GM21576 (cell line): ENCODE measurements around the gene DNAAF9.
A peak's percentile ranks its signal among the peaks of the same experiment; 100 is the strongest.
"Not testable (repeated sequence)": the region's sequence is repeated elsewhere in the genome, so short reads cannot be mapped to it uniquely, and the experiment has no call there.

ENCODE experiments used
- ATAC-seq: cut with Tn5 transposase; IDR thresholded peaks from one replicate; pipeline ENCODE4 v1.9.1; 2021; ENCODE audit warnings: mild to moderate bottlenecking, moderate library complexity; ENCODE audit not compliant: unreplicated experiment

Gene DNAAF9

DNA sequence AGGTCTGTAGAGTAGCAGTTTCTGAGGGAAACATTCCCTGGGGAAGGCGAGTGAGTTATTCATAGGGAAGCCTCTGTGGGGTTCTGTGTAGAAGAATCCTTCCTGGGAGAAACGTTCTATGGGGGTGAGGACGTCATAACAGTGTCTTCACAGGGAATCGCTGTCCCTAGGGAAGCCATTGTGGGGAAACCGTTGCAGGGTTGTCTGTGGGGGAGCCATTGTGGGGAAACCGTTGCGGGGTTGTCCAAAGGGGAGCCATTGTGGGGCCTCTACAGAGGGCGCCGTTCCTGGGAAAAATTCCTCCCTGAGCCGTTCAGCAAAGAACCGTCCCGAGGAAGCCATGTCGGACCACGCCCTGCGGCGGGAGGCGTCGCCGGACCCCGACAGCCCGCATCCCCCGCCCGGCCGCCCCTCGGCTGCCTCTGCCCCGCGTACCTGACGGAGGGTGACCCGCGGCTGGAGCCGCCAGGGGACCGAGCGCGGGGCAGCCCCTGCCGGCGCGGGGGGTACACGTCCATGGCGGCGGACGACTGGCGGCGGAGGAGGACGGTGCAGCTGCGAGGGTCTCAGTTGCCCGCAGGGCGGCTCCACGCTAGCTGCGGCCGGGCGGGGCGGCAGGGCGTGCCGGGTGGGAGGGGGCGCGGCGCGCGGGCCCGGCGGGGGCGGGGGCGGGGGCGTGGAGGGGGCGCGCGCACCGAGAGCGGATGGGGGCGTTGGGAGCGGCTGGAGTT lies at the start of gene DNAAF9:
TSS of gene DNAAF9 (minus strand) at position 630 of the 731 bp plus-strand sequence. CDS start at position 518, 112 bp downstream.
- ATAC-seq: peak; percentile 39

DNA sequence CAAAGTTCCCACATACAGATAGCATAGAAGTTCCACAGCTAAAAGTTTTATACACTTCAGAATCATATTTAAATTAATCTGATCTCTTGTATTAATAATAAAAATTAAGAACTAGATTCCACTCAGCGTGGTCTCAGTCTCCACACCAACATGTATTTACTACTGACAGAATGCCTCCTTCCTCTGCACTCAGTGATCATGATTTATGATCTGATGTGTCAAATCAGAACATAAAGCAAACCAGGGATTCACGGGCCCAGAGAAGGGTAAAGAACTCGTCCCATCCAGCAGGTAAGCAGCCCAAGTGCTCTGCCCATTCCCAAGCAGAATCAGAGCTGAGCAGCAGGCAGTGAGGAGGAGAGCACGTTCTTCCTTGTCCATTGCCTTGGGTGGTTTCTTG lies 49.2 kb upstream of the DNAAF9 start:
- ATAC-seq: no peak

DNA sequence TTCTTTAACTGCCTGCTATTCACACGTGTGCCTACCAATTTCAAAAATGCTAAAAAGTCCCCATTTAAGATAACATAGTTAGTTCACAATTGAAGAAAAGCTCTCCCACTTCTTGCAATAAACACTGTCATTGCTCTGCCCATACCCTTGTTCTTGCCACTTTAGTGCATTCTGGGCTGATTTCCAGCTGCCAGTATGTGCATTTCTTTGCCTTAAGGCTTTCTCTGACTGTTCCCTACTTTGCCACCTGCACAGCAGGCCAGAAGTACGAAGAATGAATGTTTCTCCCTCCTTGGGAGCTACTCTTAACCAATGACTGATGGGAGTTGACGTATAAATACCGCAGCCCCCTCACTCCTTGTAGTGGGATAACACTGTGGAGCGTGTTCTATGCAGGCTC lies 47.4 kb upstream of the DNAAF9 start:
- no peak for ATAC-seq

DNA sequence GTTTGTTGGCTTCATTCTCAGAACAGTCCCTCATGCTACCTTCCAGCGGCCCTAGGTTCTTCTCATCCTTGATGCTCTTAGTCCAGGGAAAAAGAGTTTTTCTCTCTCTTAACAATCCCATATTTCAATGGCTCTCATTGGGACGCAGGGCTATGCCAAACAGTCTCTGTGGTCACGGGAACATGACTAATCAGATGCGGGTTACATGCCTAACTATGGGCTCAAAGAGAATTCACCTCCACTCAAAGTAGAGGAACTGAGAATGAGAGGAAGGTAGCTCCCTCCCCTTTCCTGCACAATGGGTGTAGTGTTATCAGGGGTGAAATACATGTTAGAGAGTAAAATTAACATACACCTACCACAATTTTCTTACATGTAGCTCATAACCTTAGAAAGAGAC lies 45.2 kb upstream of the DNAAF9 start:
- no peak for ATAC-seq

DNA sequence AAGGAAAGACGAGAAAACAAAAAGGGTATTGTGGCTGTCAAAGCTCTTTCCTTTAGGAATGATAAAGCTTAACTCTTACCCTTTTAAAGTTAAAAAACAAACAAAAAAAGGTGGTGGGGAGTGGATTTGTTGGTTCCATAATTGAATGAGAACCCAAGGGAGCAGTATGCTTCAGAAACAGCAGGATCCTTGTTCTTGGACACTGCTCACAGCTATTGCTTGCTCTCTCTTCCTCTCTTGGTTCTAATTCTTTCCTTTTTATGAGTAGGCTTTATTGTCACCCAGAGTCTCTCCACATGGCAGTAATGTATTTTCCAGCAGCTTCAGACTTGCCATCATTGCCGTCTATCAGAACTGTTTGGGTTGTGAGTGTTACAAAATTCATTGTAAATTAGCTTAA lies 44.7 kb upstream of the DNAAF9 start:
- no peak for ATAC-seq

DNA sequence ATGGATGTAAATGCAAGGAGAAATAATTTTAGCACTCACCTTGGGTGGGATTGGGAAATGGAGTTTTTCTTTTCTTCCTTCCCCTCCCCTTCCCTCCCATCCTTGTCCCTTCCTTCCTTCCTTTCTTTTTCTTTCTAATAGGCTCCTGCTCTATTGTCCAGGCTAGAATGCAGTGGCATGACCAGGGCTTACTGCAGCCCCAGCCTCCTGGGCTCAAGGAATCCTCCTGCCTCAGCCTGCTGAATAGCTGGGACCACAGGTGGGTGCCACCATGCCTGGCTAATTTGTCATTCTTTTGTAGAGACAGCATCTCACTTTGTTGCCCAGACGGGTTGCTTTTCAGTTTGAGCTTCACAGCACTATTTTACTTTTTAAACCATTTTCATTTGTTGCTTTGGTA lies 41.9 kb upstream of the DNAAF9 start:
- no peak for ATAC-seq

DNA sequence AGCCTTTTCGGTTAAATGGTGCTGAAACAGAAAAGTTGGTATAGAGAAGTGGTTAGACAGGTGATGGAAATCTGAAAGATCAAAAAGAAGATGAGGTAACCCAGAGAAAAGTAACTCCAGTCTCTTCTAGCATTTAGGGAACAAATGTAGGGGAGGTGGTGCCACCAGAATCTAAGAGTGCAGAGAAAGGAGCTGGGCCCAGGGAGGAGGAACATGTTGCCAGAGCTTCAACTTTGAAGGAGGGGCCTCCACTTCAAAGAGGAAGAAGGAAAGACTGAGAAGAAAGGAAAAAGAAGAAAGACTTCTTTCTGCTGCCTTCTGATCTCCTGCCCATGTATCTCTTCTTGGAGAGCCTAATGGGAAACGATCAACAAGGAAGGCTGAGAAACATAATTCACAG lies 39.9 kb upstream of the DNAAF9 start:
- ATAC-seq: no peak

DNA sequence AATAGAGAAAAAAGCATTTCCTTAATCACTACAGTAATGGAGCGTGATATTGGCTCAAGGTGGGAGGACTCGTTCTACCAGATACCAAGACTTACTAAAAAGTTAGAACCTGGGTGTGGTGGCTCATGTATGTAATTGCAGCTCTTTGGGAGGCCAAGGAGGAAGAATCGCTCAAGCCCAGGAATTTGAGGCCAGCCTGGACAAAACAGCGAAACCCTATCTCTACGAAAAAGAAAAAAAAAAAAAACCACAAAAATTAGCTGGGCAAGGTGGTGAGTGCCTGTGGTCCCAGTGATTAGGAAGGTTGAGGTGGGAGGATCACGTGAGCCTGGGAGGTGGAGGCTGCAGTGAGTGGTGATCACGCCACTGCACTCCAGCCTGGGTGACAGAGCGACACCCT lies 39.3 kb upstream of the DNAAF9 start:
- ATAC-seq: no peak

DNA sequence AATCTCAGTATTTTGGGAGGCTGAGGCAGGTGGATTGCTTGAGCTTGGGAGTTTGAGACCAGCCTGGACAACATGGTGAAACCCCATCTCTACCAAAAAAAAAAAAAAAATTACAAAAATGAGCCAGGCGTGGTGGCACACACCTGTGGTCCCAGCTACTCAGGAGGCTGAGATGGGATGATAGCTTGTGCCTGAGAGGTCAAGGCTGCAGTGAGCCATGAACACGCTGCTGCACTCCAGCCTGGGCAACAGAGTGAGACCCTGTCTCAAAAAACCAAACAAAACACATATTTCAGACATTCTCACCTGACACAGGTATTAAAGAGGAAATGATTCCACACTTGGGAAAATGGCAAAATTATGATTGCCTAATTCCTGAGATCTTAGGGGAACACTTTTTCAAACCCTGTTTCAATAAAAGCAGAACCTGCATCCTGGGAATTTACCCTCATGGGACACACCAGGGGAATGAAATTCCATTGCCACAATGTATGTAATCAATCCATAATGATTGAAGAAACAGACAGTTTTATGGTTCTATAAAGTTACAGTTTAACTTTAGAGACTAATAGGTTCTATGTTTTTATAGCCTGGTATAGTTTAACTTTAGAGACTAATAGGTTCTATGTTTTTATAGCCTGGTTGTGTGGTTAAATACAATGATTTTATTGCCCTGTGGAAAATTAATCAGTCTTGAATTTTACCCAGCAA lies 29.6 kb upstream of the DNAAF9 start:
- ATAC-seq: no peak

DNA sequence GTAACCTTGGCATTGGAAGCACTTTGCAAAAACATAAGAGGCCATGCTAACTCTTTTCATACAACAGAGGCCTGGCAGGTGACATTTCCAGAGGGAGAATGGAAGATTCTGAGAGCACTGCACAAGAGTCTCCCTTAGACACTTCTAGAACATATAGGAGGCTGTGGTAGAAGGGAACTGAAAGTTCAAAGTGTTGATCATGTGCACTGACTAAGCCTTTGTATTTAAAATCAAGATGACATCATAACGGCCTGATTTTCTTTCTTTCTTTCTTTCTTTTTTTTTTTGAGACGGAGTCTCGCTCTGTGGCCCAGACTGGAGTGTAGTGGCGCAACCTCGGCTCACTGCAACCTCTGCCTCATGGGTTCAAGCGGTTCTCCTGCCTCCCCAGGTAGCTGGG lies 26.8 kb upstream of the DNAAF9 start:
- ATAC-seq: no peak

DNA sequence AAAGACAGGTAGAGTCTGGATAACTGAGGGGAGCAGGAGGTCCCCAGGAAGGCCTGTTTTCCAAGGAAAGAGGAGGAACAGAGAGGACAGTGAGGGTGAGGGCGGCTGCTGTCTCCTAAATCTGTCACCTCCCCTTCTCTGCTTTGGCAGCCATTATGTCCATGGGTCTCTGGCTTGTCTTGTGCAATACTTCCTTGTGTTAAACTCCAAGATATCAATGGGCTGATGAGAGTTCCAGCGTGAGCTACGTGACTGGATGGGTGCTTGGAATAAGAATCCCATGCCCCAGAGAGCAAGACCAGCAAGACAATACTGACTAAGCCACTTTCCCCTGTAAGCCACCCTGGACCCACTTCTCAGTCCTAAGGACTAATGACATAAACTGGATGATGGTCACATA lies 26.3 kb upstream of the DNAAF9 start:
- ATAC-seq: no peak

DNA sequence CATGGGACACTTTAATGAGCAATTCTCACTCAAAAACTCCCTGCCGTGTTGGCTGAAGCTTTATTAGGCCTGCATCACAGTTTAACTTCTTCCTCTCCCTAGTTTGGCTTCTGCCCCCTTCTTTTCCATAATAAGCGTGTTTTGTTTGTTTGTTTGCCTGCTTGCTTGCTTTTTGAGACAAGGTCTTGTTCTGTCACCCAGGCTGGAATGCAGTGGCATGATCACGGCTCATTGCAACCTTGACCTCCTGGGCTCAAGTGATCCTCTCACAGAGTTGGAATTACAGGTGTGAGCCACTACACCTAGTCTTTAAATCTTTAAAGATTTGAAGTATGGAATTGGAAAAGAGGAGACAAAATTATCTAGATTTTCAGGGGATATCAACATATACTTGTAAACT lies 25.4 kb upstream of the DNAAF9 start:
- ATAC-seq: no peak

DNA sequence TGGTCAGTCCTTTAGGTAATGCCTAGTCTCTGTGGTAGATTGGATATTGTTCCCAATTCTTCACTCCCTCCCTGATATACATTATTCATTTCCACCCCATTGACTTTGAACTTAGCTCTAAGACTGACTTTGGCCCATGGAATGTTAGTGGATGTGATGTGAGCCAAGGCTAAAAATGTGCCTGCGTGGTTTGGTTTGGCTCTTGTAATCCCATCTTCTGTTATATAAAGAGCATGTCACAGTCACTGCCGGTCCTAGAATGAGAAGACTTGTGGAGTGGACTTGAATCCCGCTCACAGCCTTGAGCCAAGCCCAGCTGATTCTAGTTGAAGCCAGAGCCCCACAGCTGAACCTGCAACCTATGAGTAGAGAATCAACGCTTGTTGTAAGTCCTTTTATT lies 23.6 kb upstream of the DNAAF9 start:
- ATAC-seq: no peak

DNA sequence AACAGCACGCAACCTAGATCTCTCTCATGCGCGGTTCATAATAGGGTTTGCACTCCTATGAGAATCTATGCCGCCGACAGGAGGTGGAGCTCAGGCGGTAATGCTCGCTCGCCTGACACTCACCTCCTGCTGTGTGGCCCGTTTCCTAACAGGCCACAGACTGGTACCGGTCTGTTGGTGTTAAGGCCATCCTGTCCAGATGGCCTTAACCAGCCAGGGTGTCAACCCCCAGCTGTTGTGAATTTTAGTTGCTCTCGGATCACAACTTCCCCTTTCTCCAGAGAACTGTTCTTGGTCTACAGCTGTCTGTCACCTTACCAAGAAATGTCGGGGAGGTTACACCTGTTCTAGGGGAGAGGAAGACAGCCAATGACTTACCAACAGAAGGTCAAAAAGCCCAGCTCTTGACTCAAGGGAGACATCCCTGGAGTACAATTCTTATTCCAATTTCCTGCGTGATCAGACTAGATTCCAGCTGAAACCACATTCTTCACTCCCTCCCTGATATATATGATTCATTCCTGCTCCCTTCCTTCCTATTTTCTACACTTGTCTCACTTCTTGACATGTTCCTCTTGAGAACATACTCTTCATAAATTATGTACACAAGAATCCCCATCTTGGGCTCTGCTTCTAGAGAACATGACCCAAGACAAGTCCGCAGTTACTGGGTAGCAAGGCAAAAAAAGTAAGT lies 23.1 kb upstream of the DNAAF9 start:
- ATAC-seq: peak; percentile 83

DNA sequence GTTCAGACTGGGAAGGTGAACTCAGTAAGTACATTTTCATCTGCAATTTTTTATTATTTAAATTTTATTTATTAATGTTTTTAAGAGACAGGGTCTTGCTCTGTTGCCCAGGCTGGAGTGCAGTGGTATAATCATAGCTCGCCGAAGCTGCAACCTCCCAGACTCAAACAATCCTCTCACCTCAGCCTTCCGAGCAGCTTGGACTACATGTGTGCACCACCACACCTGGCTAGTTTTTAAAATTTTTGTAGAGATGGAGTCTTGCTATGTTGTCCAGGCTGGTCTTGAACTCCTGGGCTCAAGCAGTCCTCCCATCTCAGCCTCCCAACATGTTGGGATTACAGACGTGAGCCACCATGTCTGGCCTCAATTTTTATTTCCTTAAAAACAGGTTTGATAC lies 19.3 kb upstream of the DNAAF9 start:
- ATAC-seq: not testable (repeated sequence)

DNA sequence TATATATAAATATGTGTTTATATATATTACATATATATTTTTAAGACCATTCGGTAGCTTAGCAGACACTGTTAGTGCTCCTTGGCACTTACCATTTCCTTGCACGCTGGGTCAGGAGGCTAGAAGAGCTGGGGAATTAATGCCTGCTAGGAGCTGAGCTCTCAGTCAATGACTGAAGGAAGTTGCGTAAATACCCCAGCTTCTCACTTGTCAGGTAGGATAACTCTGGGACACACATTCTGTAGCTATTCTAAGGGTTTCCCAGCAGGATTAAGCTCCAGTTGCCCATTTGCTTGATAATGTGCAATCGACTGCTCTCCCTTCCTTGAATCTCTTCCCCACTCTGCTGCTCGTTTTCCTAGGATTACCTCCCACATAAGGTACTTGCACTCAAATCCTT lies 15.7 kb upstream of the DNAAF9 start:
- ATAC-seq: no peak

DNA sequence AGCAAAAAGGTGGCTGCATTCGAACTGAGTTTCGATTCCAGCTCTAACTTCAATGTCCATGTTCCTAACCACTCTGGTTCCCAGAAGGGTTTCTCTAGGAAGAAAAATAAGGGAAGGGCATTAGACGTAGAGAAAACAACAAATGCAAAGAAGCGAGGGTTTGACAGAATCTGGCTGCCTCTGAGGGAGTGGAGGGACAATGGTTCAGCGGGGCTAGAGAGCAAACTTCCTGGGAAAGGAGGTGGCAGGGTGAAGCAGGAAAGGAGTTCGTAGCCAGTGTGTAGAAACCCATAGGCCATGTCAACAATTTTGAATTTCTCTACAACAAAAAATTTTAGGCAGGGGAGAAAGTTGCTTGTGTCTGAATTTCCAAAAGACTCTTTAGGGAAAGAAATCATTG lies 14.5 kb upstream of the DNAAF9 start:
- no peak for ATAC-seq

DNA sequence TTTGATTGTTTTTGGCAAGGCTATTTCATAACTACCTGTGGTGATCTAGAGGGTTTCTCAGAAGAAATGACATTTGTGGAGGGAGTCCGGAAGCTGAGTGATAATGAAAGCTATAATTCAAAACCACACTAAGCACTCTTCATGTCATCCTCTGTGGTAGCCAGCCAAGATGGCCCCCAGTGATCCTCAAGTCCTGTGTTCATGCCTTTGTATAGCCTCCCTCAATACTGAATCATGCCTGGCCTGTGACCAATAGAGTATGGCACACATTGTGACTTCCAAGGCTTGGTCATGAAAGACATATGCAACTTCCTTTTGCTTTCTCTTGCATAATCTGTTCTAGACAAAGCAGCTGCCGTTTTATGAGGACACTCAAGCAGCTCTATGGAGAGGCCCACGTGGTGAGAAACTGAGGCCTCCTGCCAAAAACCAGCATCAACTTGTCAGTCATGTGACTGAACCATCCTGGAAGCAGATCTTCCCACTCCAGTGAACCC lies 12.8 kb upstream of the DNAAF9 start:
- peak; percentile 98 for ATAC-seq

DNA sequence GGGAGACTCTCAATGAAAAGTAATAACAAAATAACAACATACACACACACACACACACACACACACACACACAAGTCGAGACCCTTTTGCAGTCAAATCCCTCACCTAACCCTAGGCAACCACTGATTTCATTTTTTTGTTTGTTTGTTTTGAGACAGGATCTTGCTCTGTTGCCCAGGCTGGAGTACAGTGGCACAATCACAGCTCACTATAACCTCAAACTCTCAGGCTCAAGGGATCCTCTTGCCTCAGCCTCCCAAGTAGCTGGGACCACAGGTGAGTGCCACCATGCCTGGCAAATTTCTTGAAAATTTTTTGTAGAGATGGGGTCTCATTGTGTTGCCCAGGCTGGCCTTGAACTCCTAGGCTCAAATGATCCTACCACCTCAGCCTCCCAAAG lies 10.7 kb upstream of the DNAAF9 start:
- ATAC-seq: not testable (repeated sequence)

DNA sequence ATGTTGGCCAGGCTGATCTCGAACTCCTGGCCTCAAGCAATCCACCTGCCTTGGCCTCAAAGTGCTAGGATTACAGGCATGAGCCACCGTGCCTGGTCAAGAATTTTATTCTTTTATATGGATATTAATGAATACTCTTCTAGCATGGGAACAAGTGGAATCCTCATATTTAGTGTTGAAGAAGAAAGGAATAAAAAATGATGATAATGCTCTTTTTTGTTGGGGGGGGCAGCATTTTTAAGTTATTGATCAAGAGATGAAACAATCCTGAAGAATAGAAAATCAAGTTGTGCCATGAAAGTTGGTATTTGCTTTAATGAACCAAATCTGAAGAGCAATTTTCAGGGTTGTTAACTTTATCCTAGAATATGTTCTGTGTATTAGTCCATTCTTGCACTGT lies 6.7 kb upstream of the DNAAF9 start:
- ATAC-seq: no peak

DNA sequence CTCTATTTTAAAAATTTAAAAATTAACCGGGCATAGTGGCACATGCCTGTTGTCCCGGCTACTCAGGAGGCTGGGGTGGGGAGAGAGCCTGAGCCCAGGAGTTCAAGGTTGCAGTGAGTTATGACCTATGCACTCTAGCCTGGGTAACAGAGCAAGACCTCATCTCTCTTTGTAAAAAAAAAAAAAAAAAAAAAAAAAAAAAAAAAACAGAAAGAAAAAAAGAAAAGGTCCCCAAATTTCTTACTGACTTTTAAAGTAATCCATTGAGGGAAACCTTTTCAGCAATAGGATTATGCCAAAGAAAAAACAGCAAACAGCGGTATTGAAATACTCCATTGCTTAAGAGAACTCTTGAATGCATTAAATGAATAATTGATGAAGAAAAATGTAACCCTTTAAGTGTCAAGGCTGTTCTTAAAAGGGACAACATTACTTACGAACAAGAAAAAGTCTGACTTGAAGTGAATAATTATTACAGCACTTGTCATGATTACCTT lies 6.0 kb upstream of the DNAAF9 start:
- no peak for ATAC-seq
